ENCODE results near the gene MCFD2.

GRCh38 chr2:46873604-46874068 is 42.0 kb downstream of the MCFD2 start:
- TF ChIP-seq TAF1 (IDR thresholded peaks at IDR 0.05; ENCODE audit: low read depth, low read length) (no peak), POLR2A (IDR thresholded peaks at IDR 0.05; ENCODE audit: low read depth, low read length) (no peak), PAX5 (IDR thresholded peaks at IDR 0.05; ENCODE audit: insufficient read depth, low read length, severe bottlenecking) (no peak), POLR2AphosphoS5 (IDR thresholded peaks at IDR 0.05; ENCODE audit: low read depth, low read length) (no peak), SPI1 (IDR thresholded peaks at IDR 0.05; ENCODE audit: low read depth, low read length) (no peak), POU2F2 (IDR thresholded peaks at IDR 0.05; ENCODE audit: low read depth, low read length) (no peak)
